ENCODE results near the gene RAI14. TPM values are rescaled to one million over a fixed set of nuclear protein-coding genes. Genes with fewer than 3 reads are reported as not detected.

RAI14 gene
- total and polyA plus RNA-seq, 2 donors (not counting 3 experiments of a cell fraction or from before 2014, with no cell fraction given) = 114 to 369 TPM

DNA sequence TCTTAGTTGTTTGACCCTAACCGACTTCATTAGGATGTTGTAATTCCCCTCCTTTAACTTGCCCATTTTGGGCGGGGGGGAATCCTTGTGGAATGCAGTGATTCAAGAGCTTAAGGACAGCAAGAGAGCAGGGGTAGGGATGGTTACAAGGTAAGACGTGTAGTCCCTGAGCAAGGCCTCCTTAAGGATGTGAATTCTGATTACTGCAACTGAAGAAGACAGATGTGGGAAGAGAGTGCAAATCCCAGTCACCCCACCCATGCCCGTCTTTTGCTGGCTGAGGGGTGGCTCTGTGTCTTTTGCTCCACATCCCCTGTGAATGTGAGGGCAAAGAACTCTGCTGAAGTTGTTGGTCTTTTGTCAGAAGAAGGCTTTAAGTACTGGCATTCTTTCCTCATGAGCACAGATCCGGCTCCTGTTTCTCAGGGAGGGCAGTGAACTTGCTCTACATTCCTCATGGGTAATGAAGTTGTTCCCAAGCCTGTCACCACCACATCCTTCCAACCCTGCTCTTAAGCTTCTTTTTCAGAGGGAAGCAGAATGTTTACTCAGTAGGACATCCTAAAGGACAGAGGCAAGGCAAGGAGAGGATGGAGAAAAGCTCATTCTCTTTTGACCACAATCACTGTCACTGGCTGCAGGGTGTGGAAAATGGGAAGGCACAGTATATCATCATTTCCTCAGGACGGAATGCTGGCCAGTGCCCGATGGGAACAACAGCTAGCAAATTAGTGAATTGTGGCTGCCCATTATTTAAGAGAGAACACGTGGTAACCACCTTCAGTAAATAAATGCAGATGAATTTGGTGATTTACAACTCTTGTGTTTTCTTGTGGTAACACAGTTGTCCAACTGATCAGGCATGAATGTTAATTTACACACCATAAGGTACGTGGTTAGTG, 61.5 kb downstream of the RAI14 start:
- intact Hi-C loops (cut with micrococcal nuclease) = loop anchor here (1.0 to 2.0 kb wide), 7 partner anchors 8 to 230 kb away; no protein-coding TSS in a partner anchor
- no peaks in the 10 kb centered on the region for H4K20me1 ChIP-seq (replicated peaks; ENCODE audit: control insufficient read depth, extremely low read depth, insufficient read depth, low read length)
- H2AFZ ChIP-seq (ENCODE audit: low read depth, low read length) = no peak overlapping the region
- peak; percentile 87 for TF ChIP-seq JUN (IDR thresholded peaks at IDR 0.05; ENCODE audit: borderline replicate concordance, insufficient read depth, insufficient read length, low read depth)
- TF ChIP-seq, protein P1, sequence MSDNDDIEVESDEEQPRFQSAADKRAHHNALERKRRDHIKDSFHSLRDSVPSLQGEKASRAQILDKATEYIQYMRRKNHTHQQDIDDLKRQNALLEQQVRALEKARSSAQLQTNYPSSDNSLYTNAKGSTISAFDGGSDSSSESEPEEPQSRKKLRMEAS (IDR thresholded peaks at IDR 0.05; ENCODE audit: insufficient read depth, insufficient read length) = peak; percentile 87
- peak; percentile 18 for TF ChIP-seq POLR2A (IDR thresholded peaks at IDR 0.05; ENCODE audit: low read depth, low read length)
- TF ChIP-seq, protein P2, sequence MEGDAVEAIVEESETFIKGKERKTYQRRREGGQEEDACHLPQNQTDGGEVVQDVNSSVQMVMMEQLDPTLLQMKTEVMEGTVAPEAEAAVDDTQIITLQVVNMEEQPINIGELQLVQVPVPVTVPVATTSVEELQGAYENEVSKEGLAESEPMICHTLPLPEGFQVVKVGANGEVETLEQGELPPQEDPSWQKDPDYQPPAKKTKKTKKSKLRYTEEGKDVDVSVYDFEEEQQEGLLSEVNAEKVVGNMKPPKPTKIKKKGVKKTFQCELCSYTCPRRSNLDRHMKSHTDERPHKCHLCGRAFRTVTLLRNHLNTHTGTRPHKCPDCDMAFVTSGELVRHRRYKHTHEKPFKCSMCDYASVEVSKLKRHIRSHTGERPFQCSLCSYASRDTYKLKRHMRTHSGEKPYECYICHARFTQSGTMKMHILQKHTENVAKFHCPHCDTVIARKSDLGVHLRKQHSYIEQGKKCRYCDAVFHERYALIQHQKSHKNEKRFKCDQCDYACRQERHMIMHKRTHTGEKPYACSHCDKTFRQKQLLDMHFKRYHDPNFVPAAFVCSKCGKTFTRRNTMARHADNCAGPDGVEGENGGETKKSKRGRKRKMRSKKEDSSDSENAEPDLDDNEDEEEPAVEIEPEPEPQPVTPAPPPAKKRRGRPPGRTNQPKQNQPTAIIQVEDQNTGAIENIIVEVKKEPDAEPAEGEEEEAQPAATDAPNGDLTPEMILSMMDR (IDR thresholded peaks at IDR 0.05; ENCODE audit: extremely low read depth in 1 of 2, insufficient read depth in 1 of 2, low read depth in 1 of 2, low read length in 2 of 2) = no peak
- no peak for TF ChIP-seq EZH2 (IDR thresholded peaks at IDR 0.05; ENCODE audit: borderline replicate concordance, low read depth, low read length, severe bottlenecking)
- TF ChIP-seq POLR2AphosphoS5 (IDR thresholded peaks at IDR 0.05; ENCODE audit: insufficient read depth, low read depth, low read length) = peak; percentile 77
- TF ChIP-seq GATA2 (IDR thresholded peaks at IDR 0.05; ENCODE audit: insufficient read depth, insufficient read length, low read depth, low read length) = no peak
- TF ChIP-seq FOS (IDR thresholded peaks at IDR 0.05; ENCODE audit: borderline replicate concordance, insufficient read depth, low read length) = peak; percentile 33
- peak; percentile 40 for TF ChIP-seq MYC (IDR thresholded peaks at IDR 0.05; ENCODE audit: low read depth, low read length)
- peak overlapping the region; percentile 77 for H3K9ac ChIP-seq (replicated peaks; ENCODE audit: extremely low read depth, insufficient read depth, low read length)
- no peaks in the 10 kb centered on the region for H3K27me3 ChIP-seq (ENCODE audit: control insufficient read depth in 2 of 2, insufficient read depth in 2 of 2, low read length in 2 of 2)
- peak overlapping the region; percentile 62 for H3K4me2 ChIP-seq (ENCODE audit: insufficient read depth, low read length)
- peak; percentile 96 for DNase-seq (ENCODE audit: low read depth, low spot score)
- H3K9me1 ChIP-seq (replicated peaks; ENCODE audit: control insufficient read depth, extremely low read depth, insufficient read depth, low read length) = no peaks in the 10 kb centered on the region
- peaks cover 81% of the 10 kb centered on the region for H3K79me2 ChIP-seq (ENCODE audit: control insufficient read depth, insufficient read depth, low read length)
- dilution Hi-C loops (cut with MboI; ENCODE audit: extremely low pct_ligation_motif_present, low sequenced_read_pairs) = no loop called here
- peak overlapping the region; percentile 96 for H3K27ac ChIP-seq (ENCODE audit: insufficient read depth, low read depth, low read length)
- FAIRE-seq = peak; percentile 95
- peaks cover 8 to 13% of the 10 kb centered on the region in 2 experiments for H3K36me3 ChIP-seq (ENCODE audit: control insufficient read depth in 2 of 2, extremely low read depth in 1 of 2, insufficient read depth in 2 of 2, low read length in 2 of 2)
- H3K4me3 ChIP-seq (replicated peaks in 1 of 3; ENCODE audit: insufficient read depth in 1 of 3, low read depth in 1 of 3, low read length in 3 of 3) = peak overlapping the region in 1 of 3 experiments; percentile 25
- BruUV-seq (replicated peaks) = TSS peak; percentile 82
- ChIA-PET CTCF (interaction anchor here (0.6 to 3.4 kb wide), 9 partner anchors 10 to 231 kb away, joined by 3 to 18 read pairs (median 4); partner anchors contain the start of gene RAI14), POLR2A (interaction anchor here (0.7 to 1.0 kb wide), 3 partner anchors 11 to 75 kb away, joined by 4 to 5 read pairs (median 4); no protein-coding TSS in a partner anchor)
- peaks cover 70% of the 10 kb centered on the region for H3K4me1 ChIP-seq (ENCODE audit: control insufficient read depth, extremely low read depth, insufficient read depth, low read length)
- H3K9me3 ChIP-seq (replicated peaks; ENCODE audit: control insufficient read depth, insufficient read depth, low read length) = no peaks in the 10 kb centered on the region

Measured in endothelial cell of umbilical vein (primary cell).